OCI-LY1 (cell line): ENCODE data around the gene DGKA.

Experiments used
- H2AFZ ChIP-seq: fragments of 200-600 bp; sonication (generic), shearing (Covaris generic); 2 replicates; pipeline ENCODE4 v1.6.0; 2014; ENCODE audit warnings: antibody characterized with exemption, mild to moderate bottlenecking, low read length
- H3F3A ChIP-seq: fragments of 200-600 bp; sonication (generic), shearing (Covaris generic); 2 replicates; pipeline ENCODE4 v1.6.0; 2014; ENCODE audit warnings: mild to moderate bottlenecking, antibody characterized with exemption, low read length, moderate library complexity; ENCODE audit not compliant: insufficient read depth
- H3K27ac ChIP-seq: fragments of 200-600 bp; sonication (generic); 2 replicates; pipeline ENCODE4 v1.5.1; 2014; ENCODE audit warnings: low read length, mixed run types, mild to moderate bottlenecking, low read depth; ENCODE audit not compliant: poor library complexity, severe bottlenecking
- H3K27me3 ChIP-seq: fragments of 200-600 bp; sonication (generic); 2 replicates; pipeline ENCODE4 v1.6.0; 2014; ENCODE audit warnings: antibody characterized with exemption, mild to moderate bottlenecking, low read length, moderate library complexity; ENCODE audit not compliant: insufficient read depth
- H3K36me3 ChIP-seq: fragments of 200-600 bp; sonication (generic); 2 replicates; pipeline ENCODE4 v1.6.1; 2014; ENCODE audit warnings: mild to moderate bottlenecking, antibody characterized with exemption, low read length, moderate library complexity, mixed read lengths; ENCODE audit not compliant: insufficient read depth
- H3K4me1 ChIP-seq: fragments of 200-600 bp; sonication (generic); 2 replicates; pipeline ENCODE4 v1.5.1; 2014; ENCODE audit warnings: mild to moderate bottlenecking, low read length, moderate library complexity; ENCODE audit not compliant: insufficient read depth, severe bottlenecking
- H3K4me2 ChIP-seq: fragments of 200-600 bp; sonication (generic), shearing (Covaris generic); 2 replicates; pipeline ENCODE4 v1.6.1; 2014; ENCODE audit warnings: low read length
- H3K4me3 ChIP-seq: fragments of 200-600 bp; sonication (generic); 2 replicates; pipeline ENCODE4 v1.5.1; 2014; ENCODE audit warnings: low read length, low read depth, mild to moderate bottlenecking, mixed read lengths; ENCODE audit not compliant: poor library complexity, severe bottlenecking
- H3K79me2 ChIP-seq: fragments of 200-600 bp; shearing (Covaris generic); 2 replicates; pipeline ENCODE4 v1.6.1; 2016; ENCODE audit warnings: mixed run types, low read length, mixed read lengths; ENCODE audit not compliant: insufficient read depth
- H3K9ac ChIP-seq: fragments of 200-600 bp; sonication (generic), shearing (Covaris generic); 2 replicates; pipeline ENCODE4 v1.6.1; 2014; ENCODE audit warnings: mild to moderate bottlenecking, low read length, mixed read lengths
- H3K9me2 ChIP-seq: fragments of 200-600 bp; sonication (generic), shearing (Covaris generic); 2 replicates; pipeline ENCODE4 v1.6.1; 2014; ENCODE audit warnings: low read depth, mild to moderate bottlenecking, low read length, mixed read lengths
- H3K9me3 ChIP-seq: fragments of 200-600 bp; shearing (Covaris generic); 2 replicates; pipeline ENCODE4 v1.6.1; 2014; ENCODE audit warnings: low read length, mixed read lengths
- H4K20me1 ChIP-seq: fragments of 200-600 bp; sonication (generic), shearing (Covaris generic); 2 replicates; pipeline ENCODE4 v1.6.0; 2016; ENCODE audit warnings: mild to moderate bottlenecking, low read length; ENCODE audit not compliant: insufficient read depth
- EZH2 ChIP-seq: fragments of 200-600 bp; sonication (generic), shearing (Covaris generic); IDR thresholded peaks from 2 replicates; pipeline ENCODE4 v1.8.0; 2017; ENCODE audit warnings: borderline replicate concordance, mixed run types, mild to moderate bottlenecking, antibody characterized with exemption, low read length, moderate library complexity, mixed read lengths
- TF ChIP-seq, protein P1 (sequence below): fragments of 200-600 bp; sonication (generic), shearing (Covaris generic); IDR thresholded peaks from 2 replicates; pipeline ENCODE4 v1.5.1; 2017; ENCODE audit warnings: mild to moderate bottlenecking, antibody characterized with exemption, low read length, moderate library complexity, mixed read lengths

DGKA gene

DNA sequence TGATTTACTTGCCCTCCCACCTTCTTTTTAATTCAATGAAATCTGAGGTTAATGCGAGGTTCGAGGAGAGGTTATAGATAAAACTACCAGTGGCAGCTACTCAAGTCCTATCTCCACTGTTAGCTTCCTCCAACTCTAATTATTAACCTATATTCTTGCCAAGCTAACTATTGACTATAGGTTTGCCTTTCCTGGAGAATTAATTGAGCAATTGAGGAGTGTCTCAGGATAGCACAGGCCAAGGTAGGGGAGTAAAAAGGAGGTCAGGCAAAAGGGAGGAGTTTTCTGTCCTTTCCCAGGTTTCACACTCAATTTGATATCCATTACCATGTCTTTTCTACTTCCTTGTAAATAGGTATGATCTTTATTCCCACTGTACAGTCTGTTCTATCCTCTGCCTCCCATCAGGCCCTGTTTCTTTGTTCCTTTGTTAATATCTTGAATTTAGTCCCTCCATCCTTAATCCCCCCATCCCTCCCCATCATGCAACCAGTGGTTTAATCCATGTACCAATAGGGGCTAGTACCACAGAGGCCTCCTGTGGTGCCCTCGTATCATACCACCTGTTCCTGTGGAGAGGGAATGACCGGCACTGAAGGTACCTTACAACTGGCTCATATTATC lies 62.4 kb downstream of the DGKA start:
- H3K9ac ChIP-seq = no peak overlapping the region
- H3K9me3 ChIP-seq = no peaks in the 10 kb centered on the region
- no peaks in the 10 kb centered on the region for H3K79me2 ChIP-seq
- no peaks in the 10 kb centered on the region for H3K9me2 ChIP-seq
- no peaks in the 10 kb centered on the region for H3K27me3 ChIP-seq
- no peak overlapping the region for H3K4me3 ChIP-seq
- H2AFZ ChIP-seq = no peak overlapping the region
- TF ChIP-seq, protein P1, sequence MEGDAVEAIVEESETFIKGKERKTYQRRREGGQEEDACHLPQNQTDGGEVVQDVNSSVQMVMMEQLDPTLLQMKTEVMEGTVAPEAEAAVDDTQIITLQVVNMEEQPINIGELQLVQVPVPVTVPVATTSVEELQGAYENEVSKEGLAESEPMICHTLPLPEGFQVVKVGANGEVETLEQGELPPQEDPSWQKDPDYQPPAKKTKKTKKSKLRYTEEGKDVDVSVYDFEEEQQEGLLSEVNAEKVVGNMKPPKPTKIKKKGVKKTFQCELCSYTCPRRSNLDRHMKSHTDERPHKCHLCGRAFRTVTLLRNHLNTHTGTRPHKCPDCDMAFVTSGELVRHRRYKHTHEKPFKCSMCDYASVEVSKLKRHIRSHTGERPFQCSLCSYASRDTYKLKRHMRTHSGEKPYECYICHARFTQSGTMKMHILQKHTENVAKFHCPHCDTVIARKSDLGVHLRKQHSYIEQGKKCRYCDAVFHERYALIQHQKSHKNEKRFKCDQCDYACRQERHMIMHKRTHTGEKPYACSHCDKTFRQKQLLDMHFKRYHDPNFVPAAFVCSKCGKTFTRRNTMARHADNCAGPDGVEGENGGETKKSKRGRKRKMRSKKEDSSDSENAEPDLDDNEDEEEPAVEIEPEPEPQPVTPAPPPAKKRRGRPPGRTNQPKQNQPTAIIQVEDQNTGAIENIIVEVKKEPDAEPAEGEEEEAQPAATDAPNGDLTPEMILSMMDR = no peak
- TF ChIP-seq EZH2 = no peak
- H3K36me3 ChIP-seq = peaks cover 61% of the 10 kb centered on the region
- no peak overlapping the region for H3K4me2 ChIP-seq
- no peaks in the 10 kb centered on the region for H4K20me1 ChIP-seq
- H3F3A ChIP-seq = 0 out of 2 replicates have a peak, but pooled peaks cover 4% of the 10 kb centered on the region
- no peak overlapping the region for H3K27ac ChIP-seq
- peaks cover 8% of the 10 kb centered on the region for H3K4me1 ChIP-seq

DNA sequence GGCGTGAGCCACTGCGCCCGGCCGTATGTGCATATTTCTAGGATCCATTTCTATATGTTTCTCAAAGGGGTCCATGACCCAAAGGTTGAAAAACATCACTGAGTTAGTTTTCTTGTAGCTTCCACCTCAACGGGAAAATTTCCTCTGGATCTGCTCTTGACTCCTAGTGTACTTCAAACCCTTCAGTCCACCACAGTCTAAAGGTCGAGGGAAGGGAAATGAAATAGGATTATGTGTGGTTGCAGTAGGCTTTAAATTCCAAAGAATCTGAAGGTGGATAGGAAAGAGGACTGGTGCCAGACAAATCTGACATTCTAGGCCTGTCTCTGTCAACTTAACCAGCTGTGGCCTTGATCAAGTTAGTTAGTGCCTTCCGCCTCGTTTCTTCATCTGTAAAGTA lies 64.4 kb downstream of the DGKA start:
- Histone ChIP-seq H3K4me2 (no peak overlapping the region), H3K36me3 (peaks cover 48% of the 10 kb centered on the region), H2AFZ (no peak overlapping the region), H3K9ac (no peak overlapping the region), H3K4me1 (peaks cover 8% of the 10 kb centered on the region), H3K27me3 (no peaks in the 10 kb centered on the region), H3K9me3 (no peaks in the 10 kb centered on the region), H4K20me1 (no peaks in the 10 kb centered on the region), H3F3A (0 out of 2 replicates have a peak, but pooled peaks cover 4% of the 10 kb centered on the region), H3K79me2 (no peaks in the 10 kb centered on the region), H3K9me2 (no peaks in the 10 kb centered on the region), H3K4me3 (no peak overlapping the region), H3K27ac (no peak overlapping the region)
- TF ChIP-seq EZH2 = no peak
- TF ChIP-seq, protein P1 = no peak

DNA sequence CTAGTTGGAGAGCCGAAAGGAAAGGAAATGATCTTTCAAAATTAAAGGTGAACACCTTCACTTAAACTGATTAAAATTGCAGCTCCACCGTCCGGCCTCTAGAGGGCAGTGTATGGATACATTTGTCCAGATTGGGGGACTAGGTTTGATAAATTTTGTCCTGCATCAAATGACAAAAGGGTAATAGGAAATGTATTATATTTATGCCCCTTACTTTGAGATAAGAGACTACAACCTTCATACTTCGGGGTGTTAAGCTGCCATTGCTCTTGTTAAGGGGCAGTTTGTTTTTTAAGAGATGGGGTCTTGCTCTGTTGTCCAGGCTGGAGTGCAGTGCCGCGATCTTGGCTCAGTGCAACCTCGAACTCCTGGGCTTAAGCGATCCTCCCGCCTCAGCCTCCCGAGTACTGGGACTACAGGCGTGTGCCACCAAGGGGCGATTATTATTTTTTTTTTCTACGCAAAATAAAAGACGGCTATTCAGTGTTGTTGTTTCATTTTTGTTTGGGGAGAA lies 65.3 kb downstream of the DGKA start:
- H3K4me2 ChIP-seq = no peak overlapping the region

More for the DNA sequence above, 65.3 kb downstream of the DGKA start:
- 0 out of 2 replicates have a peak, but pooled peaks cover 4% of the 10 kb centered on the region for H3F3A ChIP-seq
- H3K9me3 ChIP-seq = no peaks in the 10 kb centered on the region
- H2AFZ ChIP-seq = no peak overlapping the region
- TF ChIP-seq, protein P1 = peak; percentile 94
- TF ChIP-seq EZH2 = no peak
- no peaks in the 10 kb centered on the region for H4K20me1 ChIP-seq
- no peak overlapping the region for H3K27ac ChIP-seq
- no peak overlapping the region for H3K4me3 ChIP-seq
- no peaks in the 10 kb centered on the region for H3K79me2 ChIP-seq
- H3K9me2 ChIP-seq = no peaks in the 10 kb centered on the region
- H3K36me3 ChIP-seq = peaks cover 39% of the 10 kb centered on the region
- H3K27me3 ChIP-seq = no peaks in the 10 kb centered on the region
- H3K4me1 ChIP-seq = peaks cover 8% of the 10 kb centered on the region
- H3K9ac ChIP-seq = no peak overlapping the region
